Sigmoid colon (tissue), 4 donors: ENCODE measurements around the gene KCNAB1.

Source experiments
- EP300 ChIP-seq, 4 donors: sonication (generic); formaldehyde crosslinking; IDR thresholded peaks; one replicate each; pipeline ENCODE4 v1.6.1; 2017; ENCODE audit warnings: antibody characterized with exemption in 4 of 4
- POLR2A ChIP-seq, 2 donors: fragments of 450-650 bp; IDR thresholded peaks; one replicate each; pipeline ENCODE4 v1.6.1; 2016; ENCODE audit warnings: antibody characterized with exemption in 2 of 2, mild to moderate bottlenecking in 2 of 2, moderate library complexity in 2 of 2
- POLR2AphosphoS5 ChIP-seq, 4 donors: sonication (generic); formaldehyde crosslinking; IDR thresholded peaks; one replicate each; pipeline ENCODE4 v1.6.1; 2017; ENCODE audit warnings: antibody characterized with exemption in 4 of 4
- TF ChIP-seq, protein P1 (sequence below), 4 experiments: fragments of 450-650 bp in 3 of 4; fragments of 200-600 bp in 1 of 4; IDR thresholded peaks; one replicate each; pipeline ENCODE4 v1.5.1; 2016 to 2019; ENCODE audit warnings: antibody characterized with exemption in 4 of 4, mild to moderate bottlenecking in 3 of 4, moderate library complexity in 2 of 4

DNA sequence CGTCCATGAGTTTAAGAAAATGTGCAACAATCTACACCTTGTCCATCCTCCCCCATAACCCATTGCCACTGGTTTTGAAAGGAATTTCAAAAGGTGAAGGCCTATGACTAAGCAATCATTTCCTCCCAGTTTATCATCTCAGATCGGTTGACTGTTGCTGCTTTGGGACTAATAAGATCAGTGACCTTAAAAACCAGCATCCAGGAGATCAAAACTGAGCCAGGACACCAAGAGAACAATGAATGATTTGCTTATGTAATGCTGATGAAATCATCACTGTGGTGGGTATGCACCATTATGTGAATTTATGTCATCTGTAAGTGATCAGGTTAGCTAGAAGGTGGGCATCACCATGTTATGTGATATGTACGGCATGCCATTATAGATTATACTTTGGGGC, 239.0 kb downstream of the KCNAB1 start:
- TF ChIP-seq POLR2A (IDR thresholded peaks at IDR 0.05), result no peak
- no peak for TF ChIP-seq EP300 (IDR thresholded peaks at IDR 0.05)
- TF ChIP-seq, protein P1, sequence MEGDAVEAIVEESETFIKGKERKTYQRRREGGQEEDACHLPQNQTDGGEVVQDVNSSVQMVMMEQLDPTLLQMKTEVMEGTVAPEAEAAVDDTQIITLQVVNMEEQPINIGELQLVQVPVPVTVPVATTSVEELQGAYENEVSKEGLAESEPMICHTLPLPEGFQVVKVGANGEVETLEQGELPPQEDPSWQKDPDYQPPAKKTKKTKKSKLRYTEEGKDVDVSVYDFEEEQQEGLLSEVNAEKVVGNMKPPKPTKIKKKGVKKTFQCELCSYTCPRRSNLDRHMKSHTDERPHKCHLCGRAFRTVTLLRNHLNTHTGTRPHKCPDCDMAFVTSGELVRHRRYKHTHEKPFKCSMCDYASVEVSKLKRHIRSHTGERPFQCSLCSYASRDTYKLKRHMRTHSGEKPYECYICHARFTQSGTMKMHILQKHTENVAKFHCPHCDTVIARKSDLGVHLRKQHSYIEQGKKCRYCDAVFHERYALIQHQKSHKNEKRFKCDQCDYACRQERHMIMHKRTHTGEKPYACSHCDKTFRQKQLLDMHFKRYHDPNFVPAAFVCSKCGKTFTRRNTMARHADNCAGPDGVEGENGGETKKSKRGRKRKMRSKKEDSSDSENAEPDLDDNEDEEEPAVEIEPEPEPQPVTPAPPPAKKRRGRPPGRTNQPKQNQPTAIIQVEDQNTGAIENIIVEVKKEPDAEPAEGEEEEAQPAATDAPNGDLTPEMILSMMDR (IDR thresholded peaks at IDR 0.05), result no peak
- no peak for TF ChIP-seq POLR2AphosphoS5 (IDR thresholded peaks at IDR 0.05)
